Testis (tissue), 3 donors: ENCODE measurements around the gene ZNF717. TPM values are rescaled to one million over a fixed set of nuclear protein-coding genes. Genes with fewer than 3 reads are reported as not detected.
"Not testable (repeated sequence)": the region's sequence is repeated elsewhere in the genome, so short reads cannot be mapped to it uniquely, and the experiment has no call there.

ENCODE experiments used
- DNase-seq: peaks from one replicate; pipeline ENCODE4 v3.0.0-alpha.2; 2019
- H3K27ac ChIP-seq, 2 donors: fragments of 200-600 bp; sonication (generic); one replicate each; pipeline ENCODE4 v1.5.1; 2019
- H3K27me3 ChIP-seq: fragments of 200-600 bp; sonication (generic); one replicate; pipeline ENCODE4 v1.5.1; 2019
- H3K36me3 ChIP-seq: fragments of 200-600 bp; sonication (generic); one replicate; pipeline ENCODE4 v1.5.1; 2017; ENCODE audit warnings: low read depth; ENCODE audit errors: missing control alignments
- H3K4me1 ChIP-seq: fragments of 200-600 bp; sonication (generic); one replicate; pipeline ENCODE4 v1.5.1; 2019
- H3K4me3 ChIP-seq, 2 donors: fragments of 200-600 bp; sonication (generic); one replicate each; pipeline ENCODE4 v1.5.1; 2017 to 2019
- H3K9me3 ChIP-seq: fragments of 200-600 bp; sonication (generic); one replicate; pipeline ENCODE4 v1.5.1; 2017
- CTCF ChIP-seq, 3 experiments: fragments of 450-650 bp in 2 of 3; fragments of 200-600 bp in 1 of 3; sonication (generic) in 1 of 3; IDR thresholded peaks; one replicate each; pipeline ENCODE4 v1.5.1; 2016 to 2019; ENCODE audit warnings: antibody characterized with exemption in 3 of 3, mild to moderate bottlenecking in 2 of 3, moderate library complexity in 1 of 3
- POLR2A ChIP-seq: fragments of 450-650 bp; IDR thresholded peaks from one replicate; pipeline ENCODE4 v1.6.1; 2017; ENCODE audit warnings: antibody characterized with exemption, mild to moderate bottlenecking, moderate library complexity
- WGBS, 2 donors: methylation state at CpG; one replicate each; pipeline ENCODE4 v1.1.5; 2018; 5-methylcytosine and 5-hydroxymethylcytosine counted together
- intact Hi-C: fragments of 100-400 bp; cut with DNase I; formaldehyde crosslinking; loops from one replicate; pipeline ENCODE4 v1.15.1; 2023; ENCODE audit warnings: low total_unique reads
- polyA plus RNA-seq: library from polyadenylated mRNA; stranded (reverse); fragments of 350-450 nt; fragmentation: Illumina TruSeq; extraction: RNeasy Lipid Tissue Mini Kit (QIAGEN cat#74804); gene quantifications from one replicate; pipeline ENCODE4 v1.2.3, GENCODE V29; 2014; ENCODE audit warnings: low read depth, low replicate concordance; ENCODE audit not compliant: insufficient read depth
- total RNA-seq, 2 donors: library from RNA; depleted of rRNA; stranded (reverse); fragments of >200 nt; gene quantifications; one replicate each; pipeline ENCODE4 v1.2.3, GENCODE V29; 2016

ZNF717 gene
- total and polyA plus RNA-seq, 3 donors from 2014 or later: 10.8 to 41.1 (median 31.2) TPM

- no peak for DNase-seq
- 60 to 71% methylated on average over 7 of the region's 7 CpGs for WGBS, 2 donors
- H3K9me3 ChIP-seq: no peaks in the 10 kb centered on the region
Observed at GRCh38 chr3:75781079-75781745, 4.1 kb downstream of the ZNF717 start.

GRCh38 chr3:75777742-75778141 lies 7.6 kb downstream of the ZNF717 start:
- H3K27me3 ChIP-seq, H3K36me3 ChIP-seq, DNase-seq, H3K27ac ChIP-seq, H3K4me1 ChIP-seq, H3K4me3 ChIP-seq, intact Hi-C loops, H3K9me3 ChIP-seq: not testable (repeated sequence)
- WGBS, 2 donors: 87 to 88% methylated on average over 11 of the region's 11 CpGs

More at GRCh38 chr3:75781079-75781745, 4.1 kb downstream of the ZNF717 start:
- no peak overlapping the region for H3K27ac ChIP-seq
- no peak overlapping the region for H3K4me3 ChIP-seq
- TF ChIP-seq POLR2A (no peak), CTCF (IDR thresholded peaks at IDR 0.05) (no peak)
- H3K27me3 ChIP-seq: no peaks in the 10 kb centered on the region
- no peaks in the 10 kb centered on the region for H3K36me3 ChIP-seq
- intact Hi-C loops: no loop called here
- no peaks in the 10 kb centered on the region for H3K4me1 ChIP-seq

- WGBS, 2 donors: 86 to 92% methylated on average over 9 to 10 of the region's 10 CpGs
- H3K36me3 ChIP-seq, intact Hi-C loops, DNase-seq, H3K4me3 ChIP-seq, H3K27ac ChIP-seq, H3K4me1 ChIP-seq, H3K27me3 ChIP-seq, H3K9me3 ChIP-seq: not testable (repeated sequence)
Observed at GRCh38 chr3:75771631-75772030, 13.7 kb downstream of the ZNF717 start.

- H3K27me3 ChIP-seq: no peaks in the 10 kb centered on the region
- H3K9me3 ChIP-seq: no peaks in the 10 kb centered on the region
- H3K27ac ChIP-seq: no peak overlapping the region
- DNase-seq: no peak
- H3K4me3 ChIP-seq: no peak overlapping the region
- H3K4me1 ChIP-seq: no peaks in the 10 kb centered on the region
- intact Hi-C loops: no loop called here
- TF ChIP-seq CTCF (IDR thresholded peaks at IDR 0.05): no peak
- TF ChIP-seq POLR2A: no peak
- peaks cover 5% of the 10 kb centered on the region for H3K36me3 ChIP-seq
- WGBS, 2 donors: 80 to 81% methylated on average over 6 to 7 of the region's 7 CpGs
Observed at GRCh38 chr3:75768303-75769017, 16.9 kb downstream of the ZNF717 start.

- Histone ChIP-seq H3K4me1 (no peaks in the 10 kb centered on the region), H3K4me3 (no peak overlapping the region), H3K36me3 (no peaks in the 10 kb centered on the region), H3K27ac (no peak overlapping the region), H3K9me3 (peaks cover 3% of the 10 kb centered on the region), H3K27me3 (no peaks in the 10 kb centered on the region)
- no peak for DNase-seq
- 61 to 66% methylated on average over 7 of the region's 7 CpGs for WGBS, 2 donors
- TF ChIP-seq POLR2A (no peak), CTCF (IDR thresholded peaks at IDR 0.05) (no peak)
- intact Hi-C loops: no loop called here
Observed at GRCh38 chr3:75737831-75738493, 47.4 kb downstream of the ZNF717 start.
